ENCODE data around the gene MYT1. TPM values are rescaled to one million over a fixed set of nuclear protein-coding genes. Genes with fewer than 3 reads are reported as not detected.
A peak's percentile ranks its signal among the peaks of the same experiment; 100 is the strongest.

Gene MYT1
- total RNA-seq, 3 donors from 2014 or later (not counting 1 experiment from before 2014, with no cell fraction given): not detected

- Histone ChIP-seq H3K36me3 (ENCODE audit: control insufficient read depth, insufficient read depth, low read length) (peaks cover 10% of the 10 kb centered on the region), H3K9me3 (ENCODE audit: control insufficient read depth, insufficient read depth, low read length) (no peaks in the 10 kb centered on the region), H3K27me3 (ENCODE audit: control insufficient read depth, insufficient read depth, low read length) (no peaks in the 10 kb centered on the region), H3K4me3 (ENCODE audit: low read length) (no peak overlapping the region), H3K27ac (ENCODE audit: low read length) (no peak overlapping the region), H3K4me1 (ENCODE audit: control insufficient read depth, insufficient read depth, low read length) (peaks cover 26% of the 10 kb centered on the region)
- no peak for ATAC-seq
- no peaks in the 10 kb centered on the region for H3K9me3 Mint-ChIP-seq
- no peak for DNase-seq
- WGBS (ENCODE audit: insufficient coverage): 94% methylated on average over 3 of the region's 9 CpGs
- H3K4me1 Mint-ChIP-seq: peaks cover 69 to 71% of the 10 kb centered on the region in 2 donors
- H3K4me3 Mint-ChIP-seq: peak overlapping the region; percentile 36
- H3K27me3 Mint-ChIP-seq (ENCODE audit: low read depth in 2 of 2): no peaks in the 10 kb centered on the region
- TF ChIP-seq CTCF (IDR thresholded peaks at IDR 0.05): no peak
- H3K27ac Mint-ChIP-seq: peak overlapping the region; percentile 10 to 96
- no peaks in the 10 kb centered on the region for H3K36me3 Mint-ChIP-seq
- intact Hi-C loops (cut with micrococcal nuclease): no loop called here
These were observed 94.0 kb downstream of the MYT1 start for GRCh38 chr20:64258071-64258823.

- ATAC-seq (no peak), DNase-seq (no peak)
- 97% methylated on average over 6 of the region's 6 CpGs for WGBS (ENCODE audit: insufficient coverage)
- H3K36me3 ChIP-seq (ENCODE audit: control insufficient read depth, insufficient read depth, low read length): peaks cover 16% of the 10 kb centered on the region
- no peaks in the 10 kb centered on the region for H3K27me3 ChIP-seq (ENCODE audit: control insufficient read depth, insufficient read depth, low read length)
- no peak overlapping the region for H3K27ac ChIP-seq (ENCODE audit: low read length)
- Mint-ChIP-seq H3K36me3 (no peaks in the 10 kb centered on the region), H3K27me3 (ENCODE audit: low read depth in 2 of 2) (no peaks in the 10 kb centered on the region), H3K4me3 (peak overlapping the region; percentile 17), H3K27ac (no peak overlapping the region), H3K4me1 (peaks cover 69 to 77% of the 10 kb centered on the region in 2 donors), H3K9me3 (no peaks in the 10 kb centered on the region)
- intact Hi-C loops (cut with micrococcal nuclease): no loop called here
- H3K4me3 ChIP-seq (ENCODE audit: low read length): no peak overlapping the region
- H3K4me1 ChIP-seq (ENCODE audit: control insufficient read depth, insufficient read depth, low read length): peaks cover 21% of the 10 kb centered on the region
- no peak for TF ChIP-seq CTCF (IDR thresholded peaks at IDR 0.05)
- H3K9me3 ChIP-seq (ENCODE audit: control insufficient read depth, insufficient read depth, low read length): no peaks in the 10 kb centered on the region
These were observed 96.0 kb downstream of the MYT1 start for GRCh38 chr20:64260239-64260638.

GRCh38 chr20:64261138-64261537, 96.9 kb downstream of the MYT1 start:
- Histone ChIP-seq H3K27ac (ENCODE audit: low read length) (no peak overlapping the region), H3K9me3 (ENCODE audit: control insufficient read depth, insufficient read depth, low read length) (no peaks in the 10 kb centered on the region), H3K36me3 (ENCODE audit: control insufficient read depth, insufficient read depth, low read length) (peaks cover 19% of the 10 kb centered on the region), H3K27me3 (ENCODE audit: control insufficient read depth, insufficient read depth, low read length) (no peaks in the 10 kb centered on the region), H3K4me1 (ENCODE audit: control insufficient read depth, insufficient read depth, low read length) (peaks cover 17% of the 10 kb centered on the region), H3K4me3 (ENCODE audit: low read length) (no peak overlapping the region)
- no peak for TF ChIP-seq CTCF (IDR thresholded peaks at IDR 0.05)
- DNase-seq (no peak), ATAC-seq (no peak)
- Mint-ChIP-seq H3K27ac (peak overlapping the region; percentile 40 to 45), H3K36me3 (no peaks in the 10 kb centered on the region), H3K9me3 (no peaks in the 10 kb centered on the region), H3K4me1 (peaks cover 64 to 74% of the 10 kb centered on the region in 2 donors), H3K4me3 (no peak overlapping the region), H3K27me3 (ENCODE audit: low read depth in 2 of 2) (no peaks in the 10 kb centered on the region)
- intact Hi-C loops (cut with micrococcal nuclease): no loop called here
- 76% methylated on average over 9 of the region's 9 CpGs for WGBS (ENCODE audit: insufficient coverage)

GRCh38 chr20:64264091-64264490, 99.8 kb downstream of the MYT1 start:
- WGBS (ENCODE audit: insufficient coverage): 91% methylated on average over 4 of the region's 4 CpGs
- ATAC-seq (no peak), DNase-seq (no peak)
- H3K4me1 ChIP-seq (ENCODE audit: control insufficient read depth, insufficient read depth, low read length): peaks cover 5% of the 10 kb centered on the region
- intact Hi-C loops (cut with micrococcal nuclease): no loop called here
- Mint-ChIP-seq H3K4me3 (no peak overlapping the region), H3K4me1 (peaks cover 38 to 45% of the 10 kb centered on the region in 2 donors), H3K9me3 (no peaks in the 10 kb centered on the region), H3K27me3 (ENCODE audit: low read depth in 2 of 2) (no peaks in the 10 kb centered on the region), H3K36me3 (no peaks in the 10 kb centered on the region), H3K27ac (no peak overlapping the region)
- H3K27ac ChIP-seq (ENCODE audit: low read length): no peak overlapping the region
- H3K27me3 ChIP-seq (ENCODE audit: control insufficient read depth, insufficient read depth, low read length): no peaks in the 10 kb centered on the region
- no peak for TF ChIP-seq CTCF (IDR thresholded peaks at IDR 0.05)
- H3K9me3 ChIP-seq (ENCODE audit: control insufficient read depth, insufficient read depth, low read length): no peaks in the 10 kb centered on the region
- H3K36me3 ChIP-seq (ENCODE audit: control insufficient read depth, insufficient read depth, low read length): peaks cover 26% of the 10 kb centered on the region
- H3K4me3 ChIP-seq (ENCODE audit: low read length): no peak overlapping the region
